GM18526 (cell line): ENCODE data around the gene RAB4A.

ENCODE experiments used
- POLR2A ChIP-seq: IDR thresholded peaks from 3 replicates; pipeline ENCODE4 v1.6.1; 2011; ENCODE audit not compliant: insufficient read length; ENCODE audit errors: extremely low read depth

The RAB4A gene

GRCh38 chr1:229325853-229326487, 55.1 kb downstream of the RAB4A start:
- no peak for TF ChIP-seq POLR2A

- no peak for TF ChIP-seq POLR2A
Observed at GRCh38 chr1:229326601-229327000, 55.7 kb downstream of the RAB4A start.

- no peak for TF ChIP-seq POLR2A
Observed at GRCh38 chr1:229328598-229329362, 57.9 kb downstream of the RAB4A start.

GRCh38 chr1:229334269-229334668, 63.4 kb downstream of the RAB4A start:
- no peak for TF ChIP-seq POLR2A

GRCh38 chr1:229334716-229335115, 63.8 kb downstream of the RAB4A start:
- no peak for TF ChIP-seq POLR2A

GRCh38 chr1:229336345-229336744, 65.4 kb downstream of the RAB4A start:
- no peak for TF ChIP-seq POLR2A

GRCh38 chr1:229339086-229339485, 68.2 kb downstream of the RAB4A start:
- TF ChIP-seq POLR2A = no peak

- TF ChIP-seq POLR2A = no peak
Observed at GRCh38 chr1:229339520-229339919, 68.6 kb downstream of the RAB4A start.

- no peak for TF ChIP-seq POLR2A
Observed at GRCh38 chr1:229340496-229340895, 69.6 kb downstream of the RAB4A start.

- TF ChIP-seq POLR2A = peak; percentile 75
Observed at GRCh38 chr1:229341774-229342655, 71.1 kb downstream of the RAB4A start.

GRCh38 chr1:229342656-229343569, 72.0 kb downstream of the RAB4A start, which contains the start of gene CCSAP:
CCSAP (minus strand) TSS chr1:229343047; CDS start chr1:229342465, 582 bp downstream.
- TF ChIP-seq POLR2A = peak; percentile 70

GRCh38 chr1:229344139-229344538, 73.2 kb downstream of the RAB4A start:
- TF ChIP-seq POLR2A = no peak

GRCh38 chr1:229344937-229345684, 74.2 kb downstream of the RAB4A start:
- no peak for TF ChIP-seq POLR2A

GRCh38 chr1:229347528-229347927, 76.6 kb downstream of the RAB4A start:
- no peak for TF ChIP-seq POLR2A
